BLaER1 (cell line): ENCODE measurements around the gene CTNND2.
A peak's percentile ranks its signal among the peaks of the same experiment; 100 is the strongest.

Experiments used
- H3K27ac ChIP-seq: shearing (Covaris generic); formaldehyde crosslinking; 2 replicates; pipeline ENCODE4 v1.8.1; 2022
- H3K27me3 ChIP-seq: shearing (Covaris generic); formaldehyde crosslinking; 2 replicates; pipeline ENCODE4 v1.8.1; 2022
- H3K36me3 ChIP-seq: shearing (Covaris generic); formaldehyde crosslinking; 2 replicates; pipeline ENCODE4 v1.8.1; 2022
- H3K4me1 ChIP-seq: shearing (Covaris generic); formaldehyde crosslinking; 2 replicates; pipeline ENCODE4 v1.8.1; 2022
- H3K4me2 ChIP-seq: shearing (Covaris generic); formaldehyde crosslinking; 2 replicates; pipeline ENCODE4 v1.8.1; 2022
- H3K4me3 ChIP-seq: shearing (Covaris generic); formaldehyde crosslinking; 2 replicates; pipeline ENCODE4 v1.8.1; 2022
- H3K9ac ChIP-seq: shearing (Covaris generic); formaldehyde crosslinking; 2 replicates; pipeline ENCODE4 v1.8.1; 2022
- H3K9me3 ChIP-seq: shearing (Covaris generic); formaldehyde crosslinking; 2 replicates; pipeline ENCODE4 v1.8.1; 2022
- H4K20me1 ChIP-seq: shearing (Covaris generic); formaldehyde crosslinking; 2 replicates; pipeline ENCODE4 v1.8.1; 2022
- Cebpa-rat ChIP-seq: shearing (Covaris generic); IDR thresholded peaks from 2 replicates; pipeline ENCODE4 v1.8.1; 2022

Gene CTNND2

DNA sequence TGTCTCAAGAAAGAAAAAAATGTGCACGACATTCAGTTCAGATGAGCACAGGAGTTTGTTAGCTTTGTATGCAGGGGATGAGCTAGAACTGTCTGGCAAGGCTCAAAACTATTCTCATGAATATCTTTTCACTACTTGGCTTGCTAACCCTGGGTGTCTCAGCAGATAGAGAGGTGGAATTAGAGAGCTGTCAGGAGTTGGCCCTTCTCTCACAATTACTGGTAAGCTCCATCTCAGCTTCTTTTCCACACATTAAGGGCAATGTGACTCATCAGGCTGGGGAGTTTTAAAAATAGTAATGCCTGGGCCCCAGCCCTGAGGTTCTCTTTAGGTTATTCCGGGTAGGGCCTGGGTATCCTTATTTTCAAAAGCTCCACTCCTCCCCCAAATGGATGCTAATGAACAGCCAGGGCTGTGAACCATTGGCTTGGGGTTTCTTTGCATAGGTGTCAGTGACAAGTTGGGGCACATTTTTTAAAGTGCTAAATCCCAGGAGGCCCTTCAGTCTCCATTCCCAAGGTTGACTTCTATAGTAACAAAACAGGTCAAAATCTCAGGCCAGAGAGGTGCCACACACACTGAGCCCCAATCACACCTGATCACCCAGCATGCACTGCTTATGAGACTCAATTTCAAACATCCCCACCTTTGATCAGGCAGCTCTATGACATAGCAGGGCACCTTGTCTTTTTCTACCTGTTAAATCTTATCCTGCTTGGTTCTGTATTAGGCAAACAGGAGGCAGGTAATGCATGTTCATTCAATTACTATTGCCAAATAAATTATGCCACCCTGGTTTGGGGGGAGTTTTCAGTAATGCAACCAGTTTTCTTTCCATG, 903.5 kb downstream of the CTNND2 start:
- Histone ChIP-seq H3K9me3 (no peaks in the 10 kb centered on the region), H3K27ac (no peak overlapping the region), H3K4me1 (no peaks in the 10 kb centered on the region), H3K4me3 (no peak overlapping the region), H3K36me3 (no peaks in the 10 kb centered on the region), H3K4me2 (no peak overlapping the region), H3K27me3 (no peaks in the 10 kb centered on the region), H4K20me1 (no peaks in the 10 kb centered on the region), H3K9ac (no peak overlapping the region)
- no peak for TF ChIP-seq Cebpa-rat

DNA sequence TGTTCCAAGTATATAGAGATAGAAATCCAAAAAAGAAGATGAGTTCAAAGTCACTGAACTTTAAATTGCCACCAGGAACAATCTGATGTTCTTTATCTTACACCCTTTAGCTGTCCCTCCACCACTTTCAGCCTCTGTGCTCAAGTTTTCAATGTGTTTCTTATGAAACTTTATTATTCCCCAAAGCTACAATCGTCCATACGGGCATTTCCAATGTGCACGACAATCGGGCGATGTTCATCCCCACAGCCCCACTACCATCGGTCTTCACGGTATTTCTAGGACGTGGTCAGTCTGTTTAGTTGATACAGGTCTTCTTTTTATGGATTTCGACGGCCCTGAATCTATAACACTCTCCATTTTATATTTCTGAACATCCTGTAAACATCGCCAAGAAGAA, 904.5 kb downstream of the CTNND2 start:
- TF ChIP-seq Cebpa-rat, result no peak
- Histone ChIP-seq H3K9ac (no peak overlapping the region), H3K4me1 (no peaks in the 10 kb centered on the region), H3K9me3 (no peaks in the 10 kb centered on the region), H3K4me3 (no peak overlapping the region), H4K20me1 (no peaks in the 10 kb centered on the region), H3K27me3 (no peaks in the 10 kb centered on the region), H3K27ac (no peak overlapping the region), H3K4me2 (no peak overlapping the region), H3K36me3 (no peaks in the 10 kb centered on the region)

GRCh38 chr5:10995891-10996290, 908.4 kb downstream of the CTNND2 start:
- no peaks in the 10 kb centered on the region for H3K36me3 ChIP-seq
- H3K9ac ChIP-seq, result no peak overlapping the region
- H4K20me1 ChIP-seq, result no peaks in the 10 kb centered on the region
- H3K4me2 ChIP-seq, result no peak overlapping the region
- no peak for TF ChIP-seq Cebpa-rat
- no peaks in the 10 kb centered on the region for H3K4me1 ChIP-seq
- H3K4me3 ChIP-seq, result no peak overlapping the region
- H3K27ac ChIP-seq, result no peak overlapping the region
- no peaks in the 10 kb centered on the region for H3K27me3 ChIP-seq
- no peaks in the 10 kb centered on the region for H3K9me3 ChIP-seq

DNA sequence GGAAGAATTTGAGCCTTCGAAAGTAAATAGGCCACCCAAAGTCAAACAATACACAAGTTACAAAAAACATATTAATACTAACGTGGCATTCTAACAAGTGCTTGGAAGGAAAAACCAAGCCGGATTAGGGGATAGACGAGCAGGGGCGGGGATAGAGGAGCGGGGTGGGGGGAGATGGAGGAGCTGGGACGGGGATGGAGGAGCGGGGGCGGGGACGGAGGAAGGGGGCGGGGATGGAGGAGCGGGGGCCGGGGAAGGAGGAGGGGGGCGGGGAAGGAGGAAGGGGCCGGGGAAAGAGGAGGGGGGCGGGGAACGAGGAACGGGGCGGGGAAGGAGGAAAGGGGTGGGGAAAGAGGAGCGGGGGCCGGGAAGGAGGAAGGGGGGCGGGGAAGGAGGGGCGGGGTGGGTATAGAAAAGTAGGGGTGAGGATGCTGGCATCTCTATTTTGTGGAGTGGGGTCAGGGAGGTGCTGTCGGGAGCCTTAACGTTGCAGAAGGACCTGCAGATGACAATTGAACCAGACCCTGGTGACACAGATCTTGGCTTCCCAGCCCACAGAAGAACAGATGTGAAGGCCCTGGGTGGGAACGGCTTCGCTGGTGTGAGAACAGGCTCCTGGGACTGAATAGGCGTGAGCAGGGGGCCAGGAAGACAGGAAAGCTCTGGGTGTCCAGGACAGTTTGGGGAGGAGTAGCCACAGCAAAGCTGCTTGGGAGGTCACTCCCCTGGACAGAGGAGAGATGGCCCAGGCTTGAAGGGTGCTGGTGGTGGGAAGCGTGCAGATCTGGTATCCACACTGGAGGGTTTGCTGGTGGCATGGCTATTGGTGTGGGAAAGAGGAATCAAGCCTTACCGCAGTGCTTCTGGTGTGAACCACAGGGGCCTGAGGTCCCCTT, 909.9 kb downstream of the CTNND2 start:
- no peak for TF ChIP-seq Cebpa-rat
- H3K27me3 ChIP-seq, result no peaks in the 10 kb centered on the region
- H3K27ac ChIP-seq, result no peak overlapping the region
- H3K4me1 ChIP-seq, result peaks cover 8% of the 10 kb centered on the region
- no peak overlapping the region for H3K4me3 ChIP-seq
- H3K9ac ChIP-seq, result no peak overlapping the region
- no peaks in the 10 kb centered on the region for H3K9me3 ChIP-seq
- no peak overlapping the region for H3K4me2 ChIP-seq
- H4K20me1 ChIP-seq, result no peaks in the 10 kb centered on the region
- no peaks in the 10 kb centered on the region for H3K36me3 ChIP-seq

GRCh38 chr5:10990634-10991033, 913.6 kb downstream of the CTNND2 start:
- Histone ChIP-seq H3K4me2 (peak overlapping the region; percentile 71; the same call in 1 of the 2 replicates), H3K36me3 (no peaks in the 10 kb centered on the region), H3K27ac (no peak overlapping the region), H3K9ac (no peak overlapping the region), H3K4me3 (no peak overlapping the region), H3K9me3 (no peaks in the 10 kb centered on the region), H4K20me1 (no peaks in the 10 kb centered on the region), H3K27me3 (no peaks in the 10 kb centered on the region), H3K4me1 (peaks cover 37% of the 10 kb centered on the region)
- TF ChIP-seq Cebpa-rat, result no peak

GRCh38 chr5:10989577-10990263, 914.5 kb downstream of the CTNND2 start:
- no peaks in the 10 kb centered on the region for H4K20me1 ChIP-seq
- TF ChIP-seq Cebpa-rat, result no peak
- H3K4me3 ChIP-seq, result no peak overlapping the region

GRCh38 chr5:10988622-10989021, 915.6 kb downstream of the CTNND2 start:
- no peak overlapping the region for H3K9ac ChIP-seq
- H4K20me1 ChIP-seq, result no peaks in the 10 kb centered on the region
- no peak overlapping the region for H3K4me3 ChIP-seq
- no peaks in the 10 kb centered on the region for H3K36me3 ChIP-seq
- peaks cover 37% of the 10 kb centered on the region for H3K4me1 ChIP-seq
- no peak for TF ChIP-seq Cebpa-rat
- no peaks in the 10 kb centered on the region for H3K9me3 ChIP-seq
- no peak overlapping the region for H3K27ac ChIP-seq
- peak overlapping the region; percentile 71 for H3K4me2 ChIP-seq
- no peaks in the 10 kb centered on the region for H3K27me3 ChIP-seq

More at GRCh38 chr5:10989577-10990263, 914.5 kb downstream of the CTNND2 start:
- no peak overlapping the region for H3K9ac ChIP-seq
- H3K4me2 ChIP-seq, result peak overlapping the region; percentile 71
- no peaks in the 10 kb centered on the region for H3K36me3 ChIP-seq
- H3K27ac ChIP-seq, result no peak overlapping the region
- H3K9me3 ChIP-seq, result no peaks in the 10 kb centered on the region
- H3K4me1 ChIP-seq, result peaks cover 37% of the 10 kb centered on the region
- H3K27me3 ChIP-seq, result no peaks in the 10 kb centered on the region

DNA sequence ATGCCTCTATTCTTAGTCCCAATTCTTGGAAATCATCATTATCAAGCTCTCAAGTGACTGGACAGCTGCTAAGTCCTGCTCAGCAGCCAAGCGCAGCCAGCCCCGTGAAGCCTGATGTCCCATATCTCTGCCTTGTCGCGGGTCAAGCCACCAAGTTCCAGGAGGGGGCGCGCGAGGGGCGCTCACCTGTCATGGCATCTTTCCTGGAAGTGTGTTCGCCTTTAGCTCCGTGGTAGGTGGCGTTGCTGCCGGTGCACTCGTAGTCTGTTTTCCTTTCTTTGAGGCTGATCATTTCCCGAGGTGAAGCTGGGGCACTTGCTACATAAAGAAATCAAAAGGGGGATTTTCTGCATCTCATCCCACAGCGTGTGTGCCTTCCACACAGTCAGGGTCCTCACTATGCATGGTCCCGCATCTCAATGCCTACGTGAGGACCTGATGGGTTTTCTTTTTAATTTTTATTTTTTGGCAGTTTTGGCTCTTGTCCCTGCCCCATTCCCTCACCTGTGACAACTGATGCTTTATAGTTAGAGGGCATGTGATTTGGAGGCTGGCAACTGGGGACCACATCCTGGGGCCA, 916.2 kb downstream of the CTNND2 start:
- Histone ChIP-seq H3K4me2 (peak overlapping the region; percentile 71), H3K36me3 (no peaks in the 10 kb centered on the region), H4K20me1 (no peaks in the 10 kb centered on the region), H3K27ac (no peak overlapping the region), H3K4me3 (no peak overlapping the region), H3K9me3 (no peaks in the 10 kb centered on the region), H3K9ac (no peak overlapping the region), H3K27me3 (no peaks in the 10 kb centered on the region), H3K4me1 (peaks cover 37% of the 10 kb centered on the region)
- no peak for TF ChIP-seq Cebpa-rat

DNA sequence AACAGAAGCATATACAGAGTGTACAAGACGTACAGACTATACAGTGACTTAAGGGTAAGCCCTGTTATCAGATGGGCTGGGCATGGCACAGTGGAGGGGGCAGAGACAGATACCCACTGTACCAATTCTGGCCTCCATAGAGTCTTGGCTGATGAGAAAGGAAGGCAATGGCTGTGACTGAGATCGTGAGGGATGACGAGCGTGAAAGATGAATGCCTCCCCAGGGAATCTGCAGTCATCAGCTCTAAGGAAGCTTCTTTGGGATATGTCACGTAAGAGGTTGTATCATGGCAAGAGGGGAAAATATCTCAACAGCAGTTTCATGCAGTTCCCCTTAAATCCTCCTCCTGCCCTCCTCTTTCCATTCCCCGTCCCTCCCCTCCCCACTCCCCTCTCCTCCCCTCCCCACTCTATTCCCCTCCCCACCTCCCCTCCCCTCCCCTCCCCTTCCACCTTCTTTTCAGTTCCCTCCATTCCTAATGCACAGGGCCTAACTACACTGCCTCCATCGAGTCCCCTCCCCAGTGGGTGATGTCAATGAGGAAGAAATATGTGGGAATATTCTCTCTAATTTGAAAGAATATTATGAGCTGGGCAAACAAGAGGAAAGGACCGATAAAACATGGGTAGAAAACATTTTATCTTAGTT, 916.8 kb downstream of the CTNND2 start:
- H3K4me1 ChIP-seq, result peaks cover 38% of the 10 kb centered on the region
- H4K20me1 ChIP-seq, result no peaks in the 10 kb centered on the region
- H3K9ac ChIP-seq, result no peak overlapping the region
- H3K36me3 ChIP-seq, result no peaks in the 10 kb centered on the region
- H3K9me3 ChIP-seq, result no peaks in the 10 kb centered on the region
- H3K4me3 ChIP-seq, result no peak overlapping the region
- H3K4me2 ChIP-seq, result peak overlapping the region; percentile 72
- no peaks in the 10 kb centered on the region for H3K27me3 ChIP-seq
- H3K27ac ChIP-seq, result 0 out of 2 replicates have a peak overlapping the region, but pooled peaks have one; percentile 2
- TF ChIP-seq Cebpa-rat, result no peak
